HepG2 (cell line): ENCODE results near the gene CCNI2. TPM values are rescaled to one million over a fixed set of nuclear protein-coding genes. Genes with fewer than 3 reads are reported as not detected.

Experiments
- ATAC-seq: fragments of 200-7000 bp; cut with Tn5 transposase; 3 replicates; pipeline ENCODE4 v1.9.1; 2020; ENCODE audit warnings: mild to moderate bottlenecking, moderate library complexity
- BruUV-seq: library from RNA; stranded (reverse); fragments of 400-500 nt; replicated peaks from 2 replicates; lab custom pipeline; 2021; lab: Mats Ljungman, UMichigan
- CTCF ChIA-PET: fragments of 300-600 bp; formaldehyde crosslinking; extraction: SDS; loops from one replicate; lab custom pipeline; 2021; ENCODE audit warnings: low total read pairs, inconsistent platforms, low intra/inter-chr PET ratio; lab: Yijun Ruan, JAX
- POLR2A ChIA-PET: fragments of 350-600 bp; sonication (Branson Sonifier 250); formaldehyde crosslinking; loops from one replicate; lab custom pipeline; 2020; ENCODE audit warnings: antibody characterized with exemption, inconsistent platforms; lab: Yijun Ruan, JAX
- DNase-seq: peaks from one replicate; pipeline ENCODE4 v3.0.0-alpha.2; 2015; ENCODE audit warnings: low spot score
- FAIRE-seq: peaks from 3 replicates; lab custom pipeline; 2011; peaks lifted over from hg19 to GRCh38; lab: Jason Lieb, UNC
- H2AFZ ChIP-seq: one replicate; pipeline ENCODE4 v1.6.1; 2011; ENCODE audit warnings: low read length, inconsistent platforms
- H3K27ac ChIP-seq: fragments of 300-600 bp; 3 replicates; pipeline ENCODE4 v1.8.0; 2011; ENCODE audit warnings: mixed run types, mild to moderate bottlenecking, mixed read lengths, low read length, inconsistent platforms; ENCODE audit not compliant: insufficient read depth; ENCODE audit errors: extremely low read length
- H3K27me3 ChIP-seq, 2 experiments: fragments of 200-600 bp in 1 of 2; 2 replicates in 1 of 2; 3 replicates in 1 of 2; pipeline versions ENCODE4 v1.6.0 to v1.8.0; 2011; ENCODE audit warnings: low read length in 2 of 2, mild to moderate bottlenecking in 2 of 2, moderate library complexity in 2 of 2, inconsistent platforms in 1 of 2; ENCODE audit not compliant: insufficient read depth in 2 of 2, control insufficient read depth in 1 of 2
- H3K36me3 ChIP-seq, 2 experiments: fragments of 200-600 bp in 1 of 2; replicated peaks in 1 of 2; 2 replicates in 1 of 2; 3 replicates in 1 of 2; pipeline versions ENCODE4 v1.5.1 to v1.8.0; 2011; ENCODE audit warnings: low read length in 2 of 2, inconsistent platforms in 1 of 2; ENCODE audit not compliant: insufficient read depth in 2 of 2, control insufficient read depth in 1 of 2
- H3K4me1 ChIP-seq: 2 replicates; pipeline ENCODE4 v1.5.1; 2012; ENCODE audit warnings: low read length, inconsistent platforms; ENCODE audit not compliant: insufficient read depth
- H3K4me2 ChIP-seq: 2 replicates; pipeline ENCODE4 v1.6.0; 2011; ENCODE audit warnings: low read depth, low read length, inconsistent platforms
- H3K4me3 ChIP-seq, 3 experiments: fragments of 200-600 bp in 1 of 3; sonication (generic), shearing (Covaris generic) in 1 of 3; replicated peaks in 1 of 3; 2 replicates each; pipeline ENCODE4 v1.5.1; 2011 to 2016; ENCODE audit warnings: low read length in 3 of 3, inconsistent platforms in 2 of 3, low read depth in 2 of 3, mild to moderate bottlenecking in 2 of 3, control low read depth in 1 of 3, mixed read lengths in 1 of 3; ENCODE audit not compliant: insufficient read depth in 1 of 3
- H3K79me2 ChIP-seq: one replicate; pipeline ENCODE4 v1.6.1; 2011; ENCODE audit warnings: low read length, inconsistent platforms; ENCODE audit not compliant: insufficient read depth
- H3K9ac ChIP-seq: 2 replicates; pipeline ENCODE4 v1.6.0; 2011; ENCODE audit warnings: mild to moderate bottlenecking, low read depth, low read length, inconsistent platforms; ENCODE audit not compliant: insufficient read depth
- H3K9me3 ChIP-seq: 2 replicates; pipeline ENCODE4 v1.5.1; 2012; ENCODE audit warnings: mild to moderate bottlenecking, low read length
- H4K20me1 ChIP-seq: 2 replicates; pipeline ENCODE4 v1.6.0; 2011; ENCODE audit warnings: inconsistent platforms, mild to moderate bottlenecking, low read length, moderate library complexity; ENCODE audit not compliant: insufficient read depth
- HDAC2 ChIP-seq: sonication (generic); formaldehyde crosslinking; IDR thresholded peaks from 2 replicates; pipeline ENCODE4 v1.4.0; 2020; ENCODE audit warnings: missing genetic modification reagents
- JARID2 ChIP-seq: sonication (generic); formaldehyde crosslinking; IDR thresholded peaks from 2 replicates; pipeline ENCODE4 v1.8.1; 2023; ENCODE audit warnings: missing genetic modification reagents, inconsistent platforms; ENCODE audit not compliant: insufficient replicate concordance
- MBNL3 ChIP-seq: fragments of 250-450 bp; sonication (Bioruptor Pico); conservative IDR thresholded peaks from 2 replicates; pipeline ENCODE4 v1.8.0; 2022; ENCODE audit warnings: mild to moderate bottlenecking, inconsistent platforms
- PRDM4 ChIP-seq: sonication (generic); formaldehyde crosslinking; IDR thresholded peaks from 2 replicates; pipeline ENCODE4 v1.9.0; 2021; ENCODE audit warnings: missing genetic modification reagents, borderline replicate concordance
- TERF1 ChIP-seq: sonication (generic); formaldehyde crosslinking; IDR thresholded peaks from 2 replicates; pipeline ENCODE4 v1.8.0; 2022; ENCODE audit warnings: mild to moderate bottlenecking, missing genetic modification reagents, moderate library complexity
- U2AF2 ChIP-seq: fragments of 200-400 bp; formaldehyde crosslinking; IDR thresholded peaks from 2 replicates; pipeline ENCODE4 v1.6.1; 2017; ENCODE audit warnings: low read depth, mild to moderate bottlenecking, low read length
- XBP1 ChIP-seq: sonication (generic); formaldehyde crosslinking; IDR thresholded peaks from 2 replicates; pipeline ENCODE4 v1.5.0; 2020; ENCODE audit warnings: missing genetic modification reagents
- ZBTB49 ChIP-seq: sonication (generic); formaldehyde crosslinking; IDR thresholded peaks from 2 replicates; pipeline ENCODE4 v1.4.0; 2020; ENCODE audit warnings: missing genetic modification reagents, borderline replicate concordance
- ZMAT3 ChIP-seq: sonication (generic); formaldehyde crosslinking; conservative IDR thresholded peaks from 2 replicates; pipeline ENCODE4 v1.7.0; 2021; ENCODE audit warnings: missing genetic modification reagents
- ZNF33B ChIP-seq: sonication (generic); formaldehyde crosslinking; IDR thresholded peaks from 2 replicates; pipeline ENCODE4 v1.5.1; 2020; ENCODE audit warnings: mild to moderate bottlenecking, missing genetic modification reagents
- ZNF558 ChIP-seq: sonication (generic); formaldehyde crosslinking; IDR thresholded peaks from 2 replicates; pipeline ENCODE4 v1.9.0; 2022; ENCODE audit warnings: mild to moderate bottlenecking, missing genetic modification reagents, borderline replicate concordance
- WGBS: methylation state at CpG from one replicate; pipeline ENCODE4 v1.1.6; 2017; ENCODE audit warnings: low lambda C conversion rate; 5-methylcytosine and 5-hydroxymethylcytosine counted together
- in situ Hi-C: cut with HindIII; loops from 2 replicates; pipeline ENCODE4 v1.10.0; 2017; ENCODE audit warnings: low pct_unique_long_range_greater_than_20kb; ENCODE audit not compliant: extremely low pct_ligation_motif_present
- intact Hi-C: fragments of 100-400 bp; cut with micrococcal nuclease; formaldehyde crosslinking; loops from one replicate; pipeline ENCODE4 v1.10.0; 2022; ENCODE audit not compliant: unreplicated experiment
- polyA plus RNA-seq, 8 experiments: library from polyadenylated mRNA; depleted of rRNA in 3 of 8; stranded (reverse) in 7 of 8; unstranded in 1 of 8; fragments of >200 nt; fragmentation: Illumina TruSeq in 4 of 8; extraction: Trizol in 4 of 8; gene quantifications; 2 replicates each; pipeline versions ENCODE4 v1.2.1 to v1.2.3, GENCODE V29; 2011 to 2016; ENCODE audit warnings: low read depth in 4 of 8, missing spikeins in 1 of 8, mixed read lengths in 1 of 8; ENCODE audit not compliant: insufficient read depth in 1 of 8
- total RNA-seq, 5 experiments: library from RNA; depleted of rRNA; stranded (reverse); fragments of >200 nt; fragmentation: Illumina TruSeq; extraction: Trizol; gene quantifications; 2 replicates each; pipeline ENCODE4 v1.2.3, GENCODE V29; 2016; ENCODE audit warnings: low read depth in 1 of 5

The CCNI2 gene
- total and polyA plus RNA-seq, 2 of the 13 experiments (the other 11 are each of a cell fraction or from before 2014, with no cell fraction given), result not detected

- intact Hi-C loops, result no loop called here
- no peaks in the 10 kb centered on the region for H3K4me1 ChIP-seq
Measured at GRCh38 chr5:132758451-132758850, 11.2 kb downstream of the CCNI2 start.

GRCh38 chr5:132759114-132760048, 12.2 kb downstream of the CCNI2 start:
- Histone ChIP-seq H2AFZ (no peak overlapping the region), H3K79me2 (no peaks in the 10 kb centered on the region), H3K27ac (no peak overlapping the region), H3K9ac (no peak overlapping the region), H3K4me2 (no peak overlapping the region), H3K9me3 (no peaks in the 10 kb centered on the region), H3K4me1 (no peaks in the 10 kb centered on the region), H4K20me1 (no peaks in the 10 kb centered on the region), H3K27me3 (no peaks in the 10 kb centered on the region), H3K4me3 (no peak overlapping the region), H3K36me3 (peaks cover 16 to 58% of the 10 kb centered on the region in 2 experiments)
- POLR2A ChIA-PET, result no interaction called here
- 95% methylated on average over 9 of the region's 13 CpGs for WGBS
- no TSS peak for BruUV-seq
- intact Hi-C loops (no loop called here), in situ Hi-C loops (no loop called here)
- FAIRE-seq (no peak), DNase-seq (no peak), ATAC-seq (no peak)
- CTCF ChIA-PET, result no interaction called here
- TF ChIP-seq U2AF2 (no peak), PRDM4 (no peak), ZBTB49 (no peak), ZMAT3 (CRISPR knock-in tag) (no peak), XBP1 (CRISPR knock-in tag) (no peak), MBNL3 (CRISPR knock-in tag) (no peak)

More at GRCh38 chr5:132758451-132758850, 11.2 kb downstream of the CCNI2 start:
- BruUV-seq, result no TSS peak
- Histone ChIP-seq H3K27me3 (no peaks in the 10 kb centered on the region), H3K4me2 (no peak overlapping the region), H3K9me3 (no peaks in the 10 kb centered on the region), H3K4me3 (no peak overlapping the region), H3K36me3 (peaks cover 14 to 49% of the 10 kb centered on the region in 2 experiments), H3K27ac (no peak overlapping the region), H3K9ac (no peak overlapping the region), H4K20me1 (no peaks in the 10 kb centered on the region), H2AFZ (no peak overlapping the region), H3K79me2 (no peaks in the 10 kb centered on the region)
- ChIA-PET POLR2A (no interaction called here), CTCF (no interaction called here)
- no peak for DNase-seq
- TF ChIP-seq JARID2 (no peak), ZNF33B (CRISPR knock-in tag) (no peak), HDAC2 (CRISPR knock-in tag) (no peak), ZNF558 (CRISPR knock-in tag) (no peak), TERF1 (CRISPR knock-in tag) (no peak)
- WGBS, result 94% methylated on average over 13 of the region's 13 CpGs
- in situ Hi-C loops, result no loop called here
- ATAC-seq, result no peak
- no peak for FAIRE-seq
